WERI-Rb-1 (cell line): Measurements from ENCODE around the gene UNC119.

Experiments
- DNase-seq: peaks from one replicate; pipeline ENCODE4 v3.0.0-alpha.2; 2020
- H3K27ac ChIP-seq: fragments of 250-450 bp; sonication (Bioruptor Pico); 2 replicates; pipeline ENCODE4 v1.5.1; 2020; ENCODE audit warnings: mild to moderate bottlenecking, moderate library complexity
- H3K27me3 ChIP-seq: fragments of 250-450 bp; sonication (Bioruptor Pico); 2 replicates; pipeline ENCODE4 v1.5.1; 2021; ENCODE audit warnings: mild to moderate bottlenecking, low read depth, moderate library complexity; ENCODE audit not compliant: insufficient read depth, severe bottlenecking
- H3K36me3 ChIP-seq: fragments of 250-450 bp; sonication (Bioruptor Pico); 2 replicates; pipeline ENCODE4 v1.5.1; 2020; ENCODE audit warnings: mild to moderate bottlenecking, moderate library complexity
- H3K4me3 ChIP-seq: 2 replicates; pipeline ENCODE4 v1.5.1; 2011; ENCODE audit warnings: low read depth, mild to moderate bottlenecking, control low read depth, low read length
- H3K9me3 ChIP-seq: fragments of 250-450 bp; sonication (Bioruptor Pico); 2 replicates; pipeline ENCODE4 v1.5.1; 2021; ENCODE audit warnings: mild to moderate bottlenecking, moderate library complexity; ENCODE audit not compliant: severe bottlenecking
- CTCF ChIP-seq: IDR thresholded peaks from 2 replicates; pipeline ENCODE4 v1.5.1; 2011; ENCODE audit warnings: low read depth, mild to moderate bottlenecking, control low read depth, inconsistent platforms, low read length

UNC119 gene

DNA sequence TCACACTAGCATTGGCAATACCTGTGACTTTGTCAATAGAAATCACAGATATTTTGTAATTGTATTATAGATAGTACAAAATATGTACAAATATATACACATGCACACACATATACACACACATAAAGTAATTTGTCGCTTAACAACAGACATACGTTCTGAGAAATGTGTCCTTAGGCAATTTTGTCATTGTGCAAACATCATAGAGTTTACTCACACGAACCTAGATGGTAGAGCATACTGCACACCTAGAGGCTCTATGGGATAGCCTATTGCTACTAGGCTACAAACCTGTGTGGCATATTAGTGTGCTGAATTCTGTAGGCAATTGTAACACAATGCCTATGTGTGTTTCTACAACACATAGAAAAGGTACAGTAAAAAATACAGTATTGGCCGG, 11.0 kb downstream of the UNC119 start:
- H3K4me3 ChIP-seq, result no peak overlapping the region
- H3K9me3 ChIP-seq, result no peaks in the 10 kb centered on the region
- DNase-seq, result no peak
- TF ChIP-seq CTCF, result no peak
- peaks cover 3% of the 10 kb centered on the region; the same call in 1 of the 2 replicates for H3K36me3 ChIP-seq
- H3K27ac ChIP-seq, result no peak overlapping the region
- H3K27me3 ChIP-seq, result no peaks in the 10 kb centered on the region

GRCh38 chr17:28540231-28540630, 12.2 kb downstream of the UNC119 start:
- Histone ChIP-seq H3K4me3 (no peak overlapping the region), H3K27me3 (no peaks in the 10 kb centered on the region), H3K36me3 (no peaks in the 10 kb centered on the region), H3K9me3 (no peaks in the 10 kb centered on the region), H3K27ac (no peak overlapping the region)
- no peak for TF ChIP-seq CTCF
- no peak for DNase-seq

- no peaks in the 10 kb centered on the region for H3K27me3 ChIP-seq
- H3K36me3 ChIP-seq, result no peaks in the 10 kb centered on the region
- H3K4me3 ChIP-seq, result no peak overlapping the region
- no peak for DNase-seq
- no peaks in the 10 kb centered on the region for H3K9me3 ChIP-seq
- H3K27ac ChIP-seq, result no peak overlapping the region
- no peak for TF ChIP-seq CTCF
These were observed 14.0 kb downstream of the UNC119 start for GRCh38 chr17:28538296-28538895.

DNA sequence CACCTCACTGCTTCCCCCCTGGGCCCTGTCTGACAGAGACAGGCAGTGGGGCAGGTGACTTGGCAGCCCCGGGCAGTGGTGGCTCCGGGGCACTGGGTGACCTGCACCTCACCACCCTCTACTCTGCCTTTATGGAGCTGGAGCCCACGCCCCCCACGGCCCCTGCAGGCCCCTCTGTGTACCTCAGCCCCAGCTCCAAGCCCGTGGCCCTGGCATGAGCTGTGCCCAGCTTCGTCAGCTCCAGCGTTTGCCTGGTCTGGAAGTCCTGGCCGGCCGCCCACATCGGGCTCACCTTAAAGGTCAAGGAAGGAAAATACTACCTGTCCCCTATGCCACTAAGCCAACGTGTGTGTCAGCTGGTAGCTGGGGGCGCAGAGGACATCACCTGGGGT, 15.2 kb downstream of the UNC119 start:
- no peak for TF ChIP-seq CTCF
- no peaks in the 10 kb centered on the region for H3K9me3 ChIP-seq
- DNase-seq, result no peak
- no peak overlapping the region for H3K27ac ChIP-seq
- H3K36me3 ChIP-seq, result no peaks in the 10 kb centered on the region
- no peak overlapping the region for H3K4me3 ChIP-seq
- no peaks in the 10 kb centered on the region for H3K27me3 ChIP-seq

GRCh38 chr17:28536532-28537218, 15.7 kb downstream of the UNC119 start:
- no peak overlapping the region for H3K27ac ChIP-seq

More at GRCh38 chr17:28536532-28537218, 15.7 kb downstream of the UNC119 start:
- H3K36me3 ChIP-seq, result no peaks in the 10 kb centered on the region
- no peaks in the 10 kb centered on the region for H3K9me3 ChIP-seq
- DNase-seq, result no peak
- no peak overlapping the region for H3K4me3 ChIP-seq
- H3K27me3 ChIP-seq, result no peaks in the 10 kb centered on the region
- no peak for TF ChIP-seq CTCF
